ENCODE results near the gene MAS1L. TPM values are rescaled to one million over a fixed set of nuclear protein-coding genes. Genes with fewer than 3 reads are reported as not detected.

The MAS1L gene
- polyA plus RNA-seq, 1 donor from 2014 or later = not detected

DNA sequence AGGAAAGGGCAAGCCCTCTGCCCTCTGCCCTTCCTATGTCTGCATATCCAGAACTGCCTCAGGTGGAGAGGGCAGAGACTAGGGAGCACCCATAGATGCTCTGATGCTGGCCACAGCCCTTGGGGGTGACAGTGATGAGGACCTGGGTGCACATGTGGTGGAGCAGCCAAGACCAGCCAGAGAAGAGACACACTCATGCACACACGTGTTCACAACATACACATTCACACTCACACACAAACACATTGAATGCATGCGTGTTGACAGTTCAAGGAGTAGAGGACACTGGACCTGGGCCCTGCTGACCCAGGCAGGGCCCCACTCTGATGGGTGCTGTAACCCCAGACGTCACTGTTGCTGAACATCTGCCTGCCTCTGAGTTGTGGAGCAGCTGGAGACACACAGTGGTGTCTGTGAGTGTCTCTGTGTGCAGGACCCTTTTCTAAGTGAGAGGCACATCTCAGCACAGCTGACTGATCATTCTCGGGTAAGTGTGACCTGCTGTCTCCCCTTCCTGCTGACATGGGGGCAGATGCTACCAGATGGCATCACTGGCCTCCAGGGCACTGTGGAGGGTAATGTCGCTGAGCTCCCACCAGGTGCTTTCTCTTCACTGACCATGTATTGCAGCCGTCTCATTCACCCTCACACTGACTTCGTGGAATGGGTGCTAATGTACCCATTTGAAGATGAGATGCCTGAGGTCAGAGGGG is 30.1 kb upstream of the MAS1L start:
- Histone ChIP-seq H3F3A (ENCODE audit: insufficient read depth, low read length, poor library complexity, severe bottlenecking) (no peaks in the 10 kb centered on the region), H3K27me3 (ENCODE audit: insufficient read depth, low read depth, low read length) (no peaks in the 10 kb centered on the region), H3K9me3 (ENCODE audit: low read length) (peaks cover 5% of the 10 kb centered on the region), H3K79me2 (replicated peaks; ENCODE audit: insufficient read depth, low read length) (no peaks in the 10 kb centered on the region), H3K9me2 (ENCODE audit: insufficient read depth, low read length) (no peaks in the 10 kb centered on the region), H3K4me2 (ENCODE audit: low read length) (no peak overlapping the region), H3K27ac (ENCODE audit: low read length) (no peak overlapping the region), H2AFZ (ENCODE audit: low read depth, low read length) (no peak overlapping the region), H3K4me3 (ENCODE audit: low read length) (no peak overlapping the region), H4K20me1 (ENCODE audit: insufficient read depth) (no peaks in the 10 kb centered on the region), H3K36me3 (ENCODE audit: insufficient read depth, low read length) (no peaks in the 10 kb centered on the region), H3K9ac (ENCODE audit: low read length) (no peak overlapping the region)
- TF ChIP-seq EZH2 (IDR thresholded peaks at IDR 0.05; ENCODE audit: borderline replicate concordance, insufficient read depth, low read length, poor library complexity, severe bottlenecking) (no peak), POLR2AphosphoS5 (IDR thresholded peaks at IDR 0.05) (no peak), MXI1 (conservative IDR thresholded peaks at IDR 0.05; ENCODE audit: poor library complexity, severe bottlenecking) (no peak), SMC3 (conservative IDR thresholded peaks at IDR 0.05; ENCODE audit: poor library complexity) (no peak), TAF1 (IDR thresholded peaks at IDR 0.05; ENCODE audit: low read depth) (no peak), EP300 (conservative IDR thresholded peaks at IDR 0.05; ENCODE audit: poor library complexity, severe bottlenecking) (no peak), RAD21 (conservative IDR thresholded peaks at IDR 0.05) (no peak)
- TF ChIP-seq, protein P1, sequence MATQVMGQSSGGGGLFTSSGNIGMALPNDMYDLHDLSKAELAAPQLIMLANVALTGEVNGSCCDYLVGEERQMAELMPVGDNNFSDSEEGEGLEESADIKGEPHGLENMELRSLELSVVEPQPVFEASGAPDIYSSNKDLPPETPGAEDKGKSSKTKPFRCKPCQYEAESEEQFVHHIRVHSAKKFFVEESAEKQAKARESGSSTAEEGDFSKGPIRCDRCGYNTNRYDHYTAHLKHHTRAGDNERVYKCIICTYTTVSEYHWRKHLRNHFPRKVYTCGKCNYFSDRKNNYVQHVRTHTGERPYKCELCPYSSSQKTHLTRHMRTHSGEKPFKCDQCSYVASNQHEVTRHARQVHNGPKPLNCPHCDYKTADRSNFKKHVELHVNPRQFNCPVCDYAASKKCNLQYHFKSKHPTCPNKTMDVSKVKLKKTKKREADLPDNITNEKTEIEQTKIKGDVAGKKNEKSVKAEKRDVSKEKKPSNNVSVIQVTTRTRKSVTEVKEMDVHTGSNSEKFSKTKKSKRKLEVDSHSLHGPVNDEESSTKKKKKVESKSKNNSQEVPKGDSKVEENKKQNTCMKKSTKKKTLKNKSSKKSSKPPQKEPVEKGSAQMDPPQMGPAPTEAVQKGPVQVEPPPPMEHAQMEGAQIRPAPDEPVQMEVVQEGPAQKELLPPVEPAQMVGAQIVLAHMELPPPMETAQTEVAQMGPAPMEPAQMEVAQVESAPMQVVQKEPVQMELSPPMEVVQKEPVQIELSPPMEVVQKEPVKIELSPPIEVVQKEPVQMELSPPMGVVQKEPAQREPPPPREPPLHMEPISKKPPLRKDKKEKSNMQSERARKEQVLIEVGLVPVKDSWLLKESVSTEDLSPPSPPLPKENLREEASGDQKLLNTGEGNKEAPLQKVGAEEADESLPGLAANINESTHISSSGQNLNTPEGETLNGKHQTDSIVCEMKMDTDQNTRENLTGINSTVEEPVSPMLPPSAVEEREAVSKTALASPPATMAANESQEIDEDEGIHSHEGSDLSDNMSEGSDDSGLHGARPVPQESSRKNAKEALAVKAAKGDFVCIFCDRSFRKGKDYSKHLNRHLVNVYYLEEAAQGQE (IDR thresholded peaks at IDR 0.05; ENCODE audit: borderline replicate concordance) = no peak
- TF ChIP-seq, protein P2, sequence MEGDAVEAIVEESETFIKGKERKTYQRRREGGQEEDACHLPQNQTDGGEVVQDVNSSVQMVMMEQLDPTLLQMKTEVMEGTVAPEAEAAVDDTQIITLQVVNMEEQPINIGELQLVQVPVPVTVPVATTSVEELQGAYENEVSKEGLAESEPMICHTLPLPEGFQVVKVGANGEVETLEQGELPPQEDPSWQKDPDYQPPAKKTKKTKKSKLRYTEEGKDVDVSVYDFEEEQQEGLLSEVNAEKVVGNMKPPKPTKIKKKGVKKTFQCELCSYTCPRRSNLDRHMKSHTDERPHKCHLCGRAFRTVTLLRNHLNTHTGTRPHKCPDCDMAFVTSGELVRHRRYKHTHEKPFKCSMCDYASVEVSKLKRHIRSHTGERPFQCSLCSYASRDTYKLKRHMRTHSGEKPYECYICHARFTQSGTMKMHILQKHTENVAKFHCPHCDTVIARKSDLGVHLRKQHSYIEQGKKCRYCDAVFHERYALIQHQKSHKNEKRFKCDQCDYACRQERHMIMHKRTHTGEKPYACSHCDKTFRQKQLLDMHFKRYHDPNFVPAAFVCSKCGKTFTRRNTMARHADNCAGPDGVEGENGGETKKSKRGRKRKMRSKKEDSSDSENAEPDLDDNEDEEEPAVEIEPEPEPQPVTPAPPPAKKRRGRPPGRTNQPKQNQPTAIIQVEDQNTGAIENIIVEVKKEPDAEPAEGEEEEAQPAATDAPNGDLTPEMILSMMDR (IDR thresholded peaks at IDR 0.05; ENCODE audit: poor library complexity, severe bottlenecking) = no peak

DNA sequence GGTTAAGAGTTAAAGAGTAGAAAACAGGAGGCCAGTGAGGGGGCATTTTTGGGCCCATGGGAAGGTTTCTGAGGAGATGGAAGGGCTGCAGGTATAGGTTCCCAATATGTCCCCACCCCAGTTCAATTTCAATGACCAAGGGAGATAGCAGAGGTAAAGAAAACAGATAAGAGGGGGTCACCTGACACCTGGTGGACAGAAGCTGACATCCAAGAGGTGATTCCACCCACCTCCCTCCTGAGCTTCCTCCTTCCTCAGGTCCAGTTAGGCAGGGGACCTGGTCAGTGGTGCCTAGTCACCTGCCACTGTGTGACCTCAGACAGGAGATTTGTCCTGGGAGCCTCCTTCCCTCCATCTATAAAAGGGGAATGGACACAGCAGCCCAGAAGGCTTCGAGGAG is 29.5 kb upstream of the MAS1L start:
- no peaks in the 10 kb centered on the region for H3F3A ChIP-seq (ENCODE audit: insufficient read depth, low read length, poor library complexity, severe bottlenecking)
- TF ChIP-seq RAD21 (conservative IDR thresholded peaks at IDR 0.05) (no peak), SMC3 (conservative IDR thresholded peaks at IDR 0.05; ENCODE audit: poor library complexity) (no peak)

More for the DNA sequence above, 29.5 kb upstream of the MAS1L start:
- no peaks in the 10 kb centered on the region for H3K27me3 ChIP-seq (ENCODE audit: insufficient read depth, low read depth, low read length)
- H3K9me2 ChIP-seq (ENCODE audit: insufficient read depth, low read length) = no peaks in the 10 kb centered on the region
- H3K9me3 ChIP-seq (ENCODE audit: low read length) = peaks cover 5% of the 10 kb centered on the region
- H3K4me3 ChIP-seq (ENCODE audit: low read length) = no peak overlapping the region
- H3K27ac ChIP-seq (ENCODE audit: low read length) = no peak overlapping the region
- no peaks in the 10 kb centered on the region for H3K79me2 ChIP-seq (replicated peaks; ENCODE audit: insufficient read depth, low read length)
- no peaks in the 10 kb centered on the region for H4K20me1 ChIP-seq (ENCODE audit: insufficient read depth)
- no peak overlapping the region for H2AFZ ChIP-seq (ENCODE audit: low read depth, low read length)
- no peak overlapping the region for H3K4me2 ChIP-seq (ENCODE audit: low read length)
- H3K9ac ChIP-seq (ENCODE audit: low read length) = no peak overlapping the region
- no peaks in the 10 kb centered on the region for H3K36me3 ChIP-seq (ENCODE audit: insufficient read depth, low read length)

Measured in neural cell (in vitro differentiated cells).